H9 (cell line): ENCODE data around the gene BHLHE41. TPM values are rescaled to one million over a fixed set of nuclear protein-coding genes. Genes with fewer than 3 reads are reported as not detected.

ENCODE experiments used
- DNase-seq: peaks from one replicate; pipeline ENCODE4 v3.0.0-alpha.2; 2017
- H2AFZ ChIP-seq: one replicate; pipeline ENCODE4 v1.6.1; 2013; ENCODE audit warnings: mild to moderate bottlenecking, low read length, control low read depth, moderate library complexity
- H2AK5ac ChIP-seq: 2 replicates; pipeline ENCODE4 v1.6.1; 2013; ENCODE audit warnings: low read length, control low read depth, mixed read lengths; ENCODE audit not compliant: insufficient read length
- H2BK120ac ChIP-seq: one replicate; pipeline ENCODE4 v1.6.1; 2013; ENCODE audit warnings: low read depth, mild to moderate bottlenecking, low read length, control low read depth, inconsistent platforms; ENCODE audit not compliant: poor library complexity, severe bottlenecking
- H2BK12ac ChIP-seq: 2 replicates; pipeline ENCODE4 v1.6.1; 2013; ENCODE audit warnings: low read length, control low read depth, mixed read lengths, low read depth; ENCODE audit not compliant: insufficient read length
- H2BK15ac ChIP-seq: 2 replicates; pipeline ENCODE4 v1.6.1; 2013; ENCODE audit warnings: low read depth, low read length, control low read depth
- H2BK20ac ChIP-seq: one replicate; pipeline ENCODE4 v1.6.1; 2013; ENCODE audit warnings: low read depth, mild to moderate bottlenecking, low read length, control low read depth, inconsistent platforms; ENCODE audit not compliant: poor library complexity, severe bottlenecking
- H2BK5ac ChIP-seq: 2 replicates; pipeline ENCODE4 v1.6.1; 2013; ENCODE audit warnings: low read length, control low read depth, mixed read lengths; ENCODE audit not compliant: insufficient read length
- H3K14ac ChIP-seq: 2 replicates; pipeline ENCODE4 v1.6.1; 2013; ENCODE audit warnings: low read length, control low read depth; ENCODE audit not compliant: insufficient read depth
- H3K18ac ChIP-seq: 2 replicates; pipeline ENCODE4 v1.6.1; 2013; ENCODE audit warnings: low read depth, mild to moderate bottlenecking, mixed read lengths, low read length, control low read depth; ENCODE audit not compliant: insufficient read length
- H3K23ac ChIP-seq: 2 replicates; pipeline ENCODE4 v1.6.1; 2013; ENCODE audit warnings: low read length, control low read depth, mixed read lengths, low read depth; ENCODE audit not compliant: insufficient read length
- H3K23me2 ChIP-seq: 2 replicates; pipeline ENCODE4 v1.6.1; 2013; ENCODE audit warnings: low read depth, mild to moderate bottlenecking, mixed read lengths, low read length, control low read depth; ENCODE audit not compliant: insufficient read length, poor library complexity, severe bottlenecking
- H3K27ac ChIP-seq: 2 replicates; pipeline ENCODE4 v1.5.1; 2013; ENCODE audit warnings: low read length, control low read depth, mixed read lengths, low read depth; ENCODE audit not compliant: insufficient read length
- H3K27me3 ChIP-seq: 2 replicates; pipeline ENCODE4 v1.6.1; 2013; ENCODE audit warnings: low read length, control low read depth, inconsistent platforms; ENCODE audit not compliant: insufficient read depth
- H3K4ac ChIP-seq: 2 replicates; pipeline ENCODE4 v1.6.1; 2013; ENCODE audit warnings: low read depth, mild to moderate bottlenecking, control low read depth, inconsistent platforms, low read length, moderate library complexity
- H3K4me1 ChIP-seq: 2 replicates; pipeline ENCODE4 v1.6.1; 2013; ENCODE audit warnings: low read length, control low read depth, inconsistent platforms; ENCODE audit not compliant: insufficient read depth
- H3K4me2 ChIP-seq: 2 replicates; pipeline ENCODE4 v1.6.1; 2013; ENCODE audit warnings: low read length, control low read depth, mixed read lengths; ENCODE audit not compliant: insufficient read length, insufficient read depth
- H3K56ac ChIP-seq: 2 replicates; pipeline ENCODE4 v1.6.1; 2013; ENCODE audit warnings: low read depth, mild to moderate bottlenecking, mixed read lengths, low read length, control low read depth; ENCODE audit not compliant: insufficient read length
- H3K79me1 ChIP-seq: 2 replicates; pipeline ENCODE4 v1.6.1; 2013; ENCODE audit warnings: low read depth, mild to moderate bottlenecking, moderate library complexity, low read length, control low read depth, inconsistent platforms; ENCODE audit not compliant: insufficient read depth, poor library complexity, severe bottlenecking
- H3K79me2 ChIP-seq: 2 replicates; pipeline ENCODE4 v1.6.1; 2013; ENCODE audit warnings: low read length, control low read depth, inconsistent platforms; ENCODE audit not compliant: insufficient read depth
- H3K9ac ChIP-seq: 2 replicates; pipeline ENCODE4 v1.6.1; 2013; ENCODE audit warnings: low read length, control low read depth, mixed read lengths; ENCODE audit not compliant: insufficient read length; ENCODE audit errors: extremely low read depth
- H3K9me3 ChIP-seq: one replicate; pipeline ENCODE4 v1.6.1; 2013; ENCODE audit warnings: low read depth, low read length, inconsistent platforms; ENCODE audit not compliant: control insufficient read depth
- H3T11ph ChIP-seq: one replicate; pipeline ENCODE4 v1.6.1; 2013; ENCODE audit warnings: mild to moderate bottlenecking, low read length, control low read depth, inconsistent platforms
- H4K20me1 ChIP-seq: one replicate; pipeline ENCODE4 v1.6.1; 2013; ENCODE audit not compliant: control insufficient read depth, insufficient read length, insufficient read depth
- H4K5ac ChIP-seq: 2 replicates; pipeline ENCODE4 v1.6.1; 2013; ENCODE audit warnings: low read depth, mild to moderate bottlenecking, mixed read lengths, low read length, control low read depth; ENCODE audit not compliant: insufficient read length
- H4K8ac ChIP-seq: replicated peaks from 2 replicates; pipeline ENCODE4 v1.6.1; 2013; ENCODE audit warnings: low read length, control low read depth, mixed read lengths, low read depth; ENCODE audit not compliant: insufficient read length
- H4K91ac ChIP-seq: 2 replicates; pipeline ENCODE4 v1.6.1; 2013; ENCODE audit warnings: low read depth, mild to moderate bottlenecking, moderate library complexity, mixed read lengths, low read length, control low read depth; ENCODE audit not compliant: insufficient read length
- H3K27ac Mint-ChIP-seq, 3 experiments: 2 replicates in 2 of 3; 3 replicates in 1 of 3; pipeline ENCODE4 v1.8.0; 2020 to 2021; ENCODE audit warnings: mixed read lengths in 3 of 3, mild to moderate bottlenecking in 1 of 3, moderate library complexity in 1 of 3
- H3K27me3 Mint-ChIP-seq: 2 replicates; pipeline ENCODE4 v1.8.0; 2021; ENCODE audit warnings: low read depth, mild to moderate bottlenecking, moderate library complexity, mixed read lengths
- H3K36me3 Mint-ChIP-seq, 3 experiments: 2 replicates in 2 of 3; 3 replicates in 1 of 3; pipeline ENCODE4 v1.8.0; 2020 to 2021; ENCODE audit warnings: low read depth in 3 of 3, mixed read lengths in 3 of 3; ENCODE audit not compliant: insufficient read depth in 1 of 3
- H3K4me1 Mint-ChIP-seq, 2 experiments: 2 replicates each; pipeline ENCODE4 v1.8.0; 2020; ENCODE audit warnings: mixed read lengths in 2 of 2
- H3K4me3 Mint-ChIP-seq, 2 experiments: 2 replicates in 1 of 2; 3 replicates in 1 of 2; pipeline ENCODE4 v1.8.0; 2020 to 2021; ENCODE audit warnings: mild to moderate bottlenecking in 2 of 2, mixed read lengths in 2 of 2, moderate library complexity in 1 of 2
- H3K9me3 Mint-ChIP-seq, 2 experiments: 2 replicates in 1 of 2; 3 replicates in 1 of 2; pipeline ENCODE4 v1.8.0; 2020; ENCODE audit warnings: mild to moderate bottlenecking in 2 of 2, mixed read lengths in 2 of 2, moderate library complexity in 1 of 2
- CTCF ChIP-seq: fragments of 200-600 bp; sonication (generic); conservative IDR thresholded peaks from 3 replicates; pipeline ENCODE4 v1.8.0; 2021; ENCODE audit warnings: antibody characterized with exemption, mild to moderate bottlenecking
- WGBS: extraction: QIAGEN DNeasy Blood & Tissue Kit; methylation state at CpG from one replicate; pipeline ENCODE4 v1.1.7; 2013; ENCODE audit warnings: missing lambda C conversion rate, low lambda C conversion rate, mixed read lengths; ENCODE audit not compliant: insufficient read length; ENCODE audit errors: extremely low coverage; 5-methylcytosine and 5-hydroxymethylcytosine counted together
- total RNA-seq: library from RNA; stranded (reverse); gene quantifications from 2 replicates; pipeline ENCODE4 v1.2.1, GENCODE V29; 2021

BHLHE41 gene
- total RNA-seq, 1 experiment from 2014 or later = 0.33 TPM

GRCh38 chr12:26080911-26081310, 43.9 kb downstream of the BHLHE41 start:
- no peaks in the 10 kb centered on the region for H3K4me1 ChIP-seq
- H3K27me3 Mint-ChIP-seq = no peaks in the 10 kb centered on the region; the same call in 1 of the 2 replicates
- H3K36me3 Mint-ChIP-seq = peaks cover 9 to 17% (median 10%) of the 10 kb centered on the region in 3 experiments
- H3K27ac Mint-ChIP-seq = no peak overlapping the region
- H3K18ac ChIP-seq = no peak overlapping the region
- no CpG with 5 or more reads among the region's 1 CpG for WGBS
- H2BK20ac ChIP-seq = no peak overlapping the region
- H2BK15ac ChIP-seq = no peak overlapping the region
- H3K79me2 ChIP-seq = no peaks in the 10 kb centered on the region
- no peaks in the 10 kb centered on the region for H3K4me1 Mint-ChIP-seq
- no peaks in the 10 kb centered on the region for H3K23me2 ChIP-seq
- no peaks in the 10 kb centered on the region for H4K20me1 ChIP-seq
- no peak for TF ChIP-seq CTCF
- H3K27ac ChIP-seq = no peak overlapping the region
- H3K79me1 ChIP-seq = no peaks in the 10 kb centered on the region
- H4K91ac ChIP-seq = no peak overlapping the region
- H2AFZ ChIP-seq = no peak overlapping the region
- no peak overlapping the region for H2BK120ac ChIP-seq
- no peak overlapping the region for H3K4ac ChIP-seq
- no peak overlapping the region for H3K56ac ChIP-seq
- H3K27me3 ChIP-seq = no peaks in the 10 kb centered on the region
- H3K23ac ChIP-seq = no peak overlapping the region
- no peak overlapping the region for H3K9ac ChIP-seq
- no peak overlapping the region for H4K5ac ChIP-seq
- DNase-seq = no peak
- no peak overlapping the region for H2BK5ac ChIP-seq
- H4K8ac ChIP-seq = no peak overlapping the region
- no peak overlapping the region for H2AK5ac ChIP-seq
- no peaks in the 10 kb centered on the region for H3K9me3 ChIP-seq
- H3T11ph ChIP-seq = no peak overlapping the region
- no peak overlapping the region for H3K4me3 Mint-ChIP-seq
- H3K14ac ChIP-seq = no peak overlapping the region
- no peak overlapping the region for H2BK12ac ChIP-seq
- no peak overlapping the region for H3K4me2 ChIP-seq
- peaks cover 28 to 32% of the 10 kb centered on the region in 2 experiments for H3K9me3 Mint-ChIP-seq
